Panc1 (cell line): ENCODE measurements around the gene TRIM54. TPM values are rescaled to one million over a fixed set of nuclear protein-coding genes. Genes with fewer than 3 reads are reported as not detected.
A peak's percentile ranks its signal among the peaks of the same experiment; 100 is the strongest.

Experiments used
- ATAC-seq: fragments of 200-7000 bp; cut with Tn5 transposase; 2 replicates; pipeline ENCODE4 v1.9.1; 2020; ENCODE audit warnings: mild to moderate bottlenecking, moderate library complexity
- BruUV-seq: library from RNA; stranded (reverse); fragments of 400-500 nt; replicated peaks from 2 replicates; lab custom pipeline; 2021; lab: Mats Ljungman, UMichigan
- CTCF ChIA-PET: fragments of 300-600 bp; sonication (Branson Sonifier 250); formaldehyde crosslinking; loops from one replicate; lab custom pipeline; 2022; ENCODE audit warnings: antibody characterized with exemption; lab: Charles Lee
- POLR2A ChIA-PET: fragments of 300-600 bp; sonication (Branson Sonifier 250); formaldehyde crosslinking; loops from one replicate; lab custom pipeline; 2022; ENCODE audit warnings: antibody characterized with exemption; lab: Charles Lee
- DNase-seq: peaks from one replicate; pipeline ENCODE4 v3.0.0-alpha.2; 2010; ENCODE audit warnings: low read depth, low spot score
- H3K27ac ChIP-seq: 2 replicates; pipeline ENCODE4 v1.5.1; 2011; ENCODE audit warnings: mild to moderate bottlenecking, low read length, inconsistent platforms
- H3K27me3 ChIP-seq: fragments of 200-500 bp; sonication (Bioruptor generic); 2 replicates; pipeline ENCODE4 v1.6.0; 2014; ENCODE audit warnings: low read length, inconsistent platforms; ENCODE audit not compliant: control insufficient read depth, insufficient read depth
- H3K36me3 ChIP-seq: fragments of 200-500 bp; sonication (Bioruptor generic); 2 replicates; pipeline ENCODE4 v1.5.1; 2014; ENCODE audit warnings: inconsistent platforms, mild to moderate bottlenecking, low read length, moderate library complexity; ENCODE audit not compliant: control insufficient read depth, insufficient read depth
- H3K4me1 ChIP-seq: 2 replicates; pipeline ENCODE4 v1.5.1; 2011; ENCODE audit warnings: inconsistent platforms, mild to moderate bottlenecking, low read length, moderate library complexity; ENCODE audit not compliant: control insufficient read depth, insufficient read depth
- H3K4me3 ChIP-seq, 2 experiments: 2 replicates each; pipeline ENCODE4 v1.5.1; 2011 to 2012; ENCODE audit warnings: low read depth in 2 of 2, low read length in 2 of 2, mild to moderate bottlenecking in 2 of 2, inconsistent platforms in 1 of 2, moderate library complexity in 1 of 2
- H3K9me3 ChIP-seq: fragments of 200-500 bp; sonication (Bioruptor generic); 2 replicates; pipeline ENCODE4 v1.5.1; 2014; ENCODE audit warnings: low read depth, mild to moderate bottlenecking, inconsistent platforms, low read length, moderate library complexity; ENCODE audit not compliant: control insufficient read depth, insufficient read depth
- CTCF ChIP-seq: fragments of 450-650 bp; IDR thresholded peaks from 2 replicates; pipeline ENCODE4 v1.5.1; 2017; ENCODE audit warnings: mild to moderate bottlenecking
- POLR2AphosphoS5 ChIP-seq: IDR thresholded peaks from 2 replicates; pipeline ENCODE4 v1.6.1; 2012; ENCODE audit warnings: mild to moderate bottlenecking, low read depth, low read length, moderate library complexity
- REST ChIP-seq, 2 experiments: IDR thresholded peaks; 2 replicates each; pipeline ENCODE4 v1.6.1; 2011 to 2012; ENCODE audit warnings: low read depth in 2 of 2, control low read depth in 1 of 2, low read length in 1 of 2, mild to moderate bottlenecking in 1 of 2, moderate library complexity in 1 of 2; ENCODE audit not compliant: insufficient read depth in 1 of 2
- SIN3A ChIP-seq: IDR thresholded peaks from 2 replicates; pipeline ENCODE4 v1.6.1; 2012; ENCODE audit warnings: low read depth, mild to moderate bottlenecking, low read length, moderate library complexity, borderline replicate concordance; ENCODE audit not compliant: insufficient read depth
- TCF7L2 ChIP-seq: IDR thresholded peaks from 2 replicates; pipeline ENCODE4 v1.6.1; 2011; ENCODE audit warnings: mild to moderate bottlenecking, low read depth, low read length, inconsistent platforms
- in situ Hi-C: cut with HindIII; loops from 2 replicates; pipeline ENCODE4 v1.10.0; 2016; ENCODE audit warnings: low sequenced_read_pairs, low pct_unique_long_range_greater_than_20kb
- intact Hi-C: fragments of 100-400 bp; cut with micrococcal nuclease; formaldehyde crosslinking; loops from one replicate; pipeline ENCODE4 v1.10.0; 2022; ENCODE audit not compliant: unreplicated experiment
- total RNA-seq: library from RNA; stranded (reverse); gene quantifications from one replicate; pipeline ENCODE4 v1.2.1, GENCODE V29; 2021; ENCODE audit not compliant: unreplicated experiment

Gene TRIM54
- total RNA-seq, 1 experiment from 2014 or later, result 0.21 TPM

GRCh38 chr2:27245116-27245515 is 37.1 kb upstream of the TRIM54 start:
- no peaks in the 10 kb centered on the region for H3K9me3 ChIP-seq
- CTCF ChIA-PET, result no interaction called here
- POLR2A ChIA-PET, result no interaction called here
- H3K27ac ChIP-seq, result no peak overlapping the region
- H3K4me1 ChIP-seq, result peaks cover 6% of the 10 kb centered on the region
- no peak for TF ChIP-seq TCF7L2
- H3K4me3 ChIP-seq, result no peak overlapping the region
- H3K27me3 ChIP-seq, result no peaks in the 10 kb centered on the region
- TSS peak; percentile 49 for BruUV-seq
- ATAC-seq (no peak), DNase-seq (no peak)
- intact Hi-C loops (no loop called here), in situ Hi-C loops (no loop called here)
- H3K36me3 ChIP-seq, result peaks cover 9% of the 10 kb centered on the region

GRCh38 chr2:27245626-27246025 is 36.6 kb upstream of the TRIM54 start:
- H3K4me3 ChIP-seq, result no peak overlapping the region
- ChIA-PET CTCF (no interaction called here), POLR2A (no interaction called here)
- ATAC-seq (no peak), DNase-seq (no peak)
- H3K4me1 ChIP-seq, result peaks cover 6% of the 10 kb centered on the region
- TF ChIP-seq TCF7L2 (no peak), SIN3A (no peak), POLR2AphosphoS5 (no peak), REST (IDR thresholded peaks at IDR 0.05; ENCODE audit: insufficient read depth in 1 of 2, low read depth in 2 of 2, low read length in 1 of 2) (no peak), CTCF (no peak)
- H3K27me3 ChIP-seq, result no peaks in the 10 kb centered on the region
- intact Hi-C loops, result no loop called here
- H3K36me3 ChIP-seq, result peaks cover 5% of the 10 kb centered on the region
- no peak overlapping the region for H3K27ac ChIP-seq
- in situ Hi-C loops, result no loop called here
- BruUV-seq, result no TSS peak
- no peaks in the 10 kb centered on the region for H3K9me3 ChIP-seq

- ChIA-PET CTCF (interaction anchor here (0.6 kb wide), 1 partner anchor 32 kb away, joined by 3 read pairs; no protein-coding TSS in a partner anchor), POLR2A (no interaction called here)
- H3K4me1 ChIP-seq, result peaks cover 6% of the 10 kb centered on the region
- no peak overlapping the region for H3K4me3 ChIP-seq
- H3K27me3 ChIP-seq, result no peaks in the 10 kb centered on the region
- in situ Hi-C loops (no loop called here), intact Hi-C loops (no loop called here)
- TF ChIP-seq TCF7L2 (no peak), POLR2AphosphoS5 (no peak), SIN3A (no peak), CTCF (no peak), REST (IDR thresholded peaks at IDR 0.05; ENCODE audit: insufficient read depth in 1 of 2, low read depth in 2 of 2, low read length in 1 of 2) (no peak)
- H3K36me3 ChIP-seq, result no peaks in the 10 kb centered on the region; the same call in 1 of the 2 replicates
- no peak overlapping the region for H3K27ac ChIP-seq
- ATAC-seq (no peak), DNase-seq (no peak)
- TSS peak; percentile 44 for BruUV-seq
- no peaks in the 10 kb centered on the region for H3K9me3 ChIP-seq
Observed at GRCh38 chr2:27247893-27248292, 34.3 kb upstream of the TRIM54 start.
